HG03439 (cell line): Measurements from ENCODE around the gene SH3PXD2B.
"Not testable (repeated sequence)": the region's sequence is repeated elsewhere in the genome, so short reads cannot be mapped to it uniquely, and the experiment has no call there.

Experiments
- ATAC-seq: cut with Tn5 transposase; IDR thresholded peaks from one replicate; pipeline ENCODE4 v1.9.1; 2021; ENCODE audit warnings: mild to moderate bottlenecking, moderate library complexity; ENCODE audit not compliant: unreplicated experiment

SH3PXD2B gene

DNA sequence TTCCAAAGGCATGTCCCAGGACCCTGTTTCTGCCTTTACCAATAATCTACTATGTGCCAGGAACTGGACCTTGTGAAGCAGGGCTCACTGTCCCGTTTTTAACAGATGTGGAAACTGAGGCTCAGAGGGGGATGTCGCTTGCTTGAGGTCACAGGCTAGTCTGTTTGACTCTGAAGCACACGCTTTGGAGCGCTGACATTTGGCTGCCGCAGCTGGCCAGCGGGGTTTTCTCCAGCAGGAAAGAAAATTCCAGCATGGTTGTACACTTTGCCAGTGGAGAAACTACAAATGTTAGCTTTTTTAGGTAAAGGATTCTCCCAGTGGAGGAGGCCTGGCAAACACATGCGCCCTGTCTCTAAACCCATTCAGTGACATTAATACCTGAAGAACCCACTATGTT is 50.5 kb downstream of the SH3PXD2B start:
- ATAC-seq = no peak

DNA sequence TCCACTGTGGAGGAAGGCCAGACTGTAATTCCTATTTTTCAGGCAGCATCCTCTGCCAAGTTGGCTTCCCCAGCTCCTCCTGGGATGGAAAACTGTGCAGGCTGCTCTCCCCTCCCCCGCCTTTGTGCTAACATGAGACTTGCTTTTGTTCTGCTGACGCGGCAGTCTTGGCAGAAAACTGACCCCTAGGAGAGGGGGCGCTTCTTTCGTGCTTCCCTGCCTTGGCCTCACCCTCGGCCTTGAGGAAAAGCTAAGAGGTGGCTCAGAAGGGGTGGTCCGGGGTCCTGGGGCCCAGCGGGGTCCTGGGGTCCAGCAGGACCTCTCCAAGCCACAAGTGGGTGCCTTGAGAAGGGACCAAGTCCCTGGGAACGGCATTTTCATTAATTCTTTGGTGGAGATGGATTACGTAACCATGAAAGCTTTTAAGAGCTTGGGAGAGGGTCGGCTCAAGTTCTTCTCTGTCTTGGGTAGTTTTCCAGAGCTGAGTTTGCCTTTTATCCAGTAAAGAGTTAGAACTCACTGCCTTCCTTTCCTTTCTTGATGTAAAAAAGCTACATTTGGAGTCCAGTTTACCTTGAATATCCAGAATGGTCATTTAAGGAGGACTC is 51.0 kb downstream of the SH3PXD2B start:
- no peak for ATAC-seq

DNA sequence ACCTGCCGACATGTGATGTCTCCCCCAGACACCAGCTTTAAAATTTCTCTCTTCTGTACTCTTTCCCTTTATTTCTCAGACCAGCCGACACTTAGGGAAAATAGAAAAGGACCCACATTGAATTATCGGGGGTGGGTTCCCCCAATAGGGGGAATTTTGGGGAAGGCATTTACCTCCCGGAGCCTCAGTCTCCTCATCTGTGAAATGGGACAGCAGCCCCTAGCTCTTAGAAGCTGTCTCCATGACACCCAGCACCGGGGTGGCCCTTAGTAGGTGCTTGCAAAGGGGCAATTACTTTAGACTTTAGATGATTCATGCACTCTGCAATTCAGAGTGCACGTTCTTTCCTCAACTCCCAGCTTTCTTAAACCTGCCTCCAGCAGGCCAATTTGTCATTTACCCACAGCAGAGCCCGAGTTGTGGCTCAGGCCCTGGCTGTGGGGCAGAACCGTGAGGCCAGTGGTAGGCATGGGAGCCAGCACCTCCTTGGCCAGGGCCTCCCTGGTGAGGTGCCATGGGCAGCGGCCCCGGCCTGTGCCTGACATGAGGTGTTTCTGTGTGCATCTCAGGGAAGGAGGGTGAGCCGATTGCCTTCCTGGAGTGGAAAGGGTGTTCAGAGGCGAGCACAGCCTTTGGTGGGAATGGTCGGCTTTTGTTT is 51.7 kb downstream of the SH3PXD2B start:
- no peak for ATAC-seq

DNA sequence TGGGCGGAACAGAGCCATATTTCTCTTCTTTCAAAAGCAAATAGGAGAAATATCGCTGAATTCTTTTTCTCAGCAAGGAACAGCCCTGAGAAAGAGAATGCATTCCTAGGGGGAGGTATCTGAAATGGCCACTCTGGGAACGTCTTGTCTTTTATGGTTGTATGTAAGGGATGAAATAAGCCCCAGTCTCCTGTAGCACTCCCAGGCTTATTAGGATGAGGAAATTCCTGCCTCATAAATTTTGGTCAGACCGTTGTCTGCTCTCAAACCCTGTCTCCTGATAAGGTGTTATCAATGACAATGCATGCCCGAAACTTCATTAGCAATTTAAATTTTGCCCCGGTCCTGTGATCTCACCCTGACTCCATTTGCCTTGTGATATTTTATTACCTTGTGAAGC is 52.3 kb downstream of the SH3PXD2B start:
- not testable (repeated sequence) for ATAC-seq

DNA sequence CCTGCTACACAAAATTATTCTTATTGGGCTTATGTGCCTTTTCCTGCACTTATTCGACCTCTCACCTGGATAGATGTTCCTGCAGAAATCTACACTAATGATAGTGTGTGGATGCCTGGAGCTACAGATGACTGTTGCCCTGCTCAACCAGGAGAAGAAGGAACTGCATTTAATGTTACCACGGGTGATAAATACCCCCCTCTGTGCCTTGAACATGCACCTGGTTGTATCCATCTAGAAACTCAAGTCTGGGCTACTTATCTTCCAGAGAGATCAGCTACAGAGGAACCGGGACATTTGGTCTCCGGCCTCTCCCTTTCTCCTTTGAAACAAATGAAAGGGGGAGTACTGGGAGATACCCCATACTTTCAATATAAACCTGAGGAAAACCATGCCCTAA is 54.5 kb downstream of the SH3PXD2B start:
- no peak for ATAC-seq

DNA sequence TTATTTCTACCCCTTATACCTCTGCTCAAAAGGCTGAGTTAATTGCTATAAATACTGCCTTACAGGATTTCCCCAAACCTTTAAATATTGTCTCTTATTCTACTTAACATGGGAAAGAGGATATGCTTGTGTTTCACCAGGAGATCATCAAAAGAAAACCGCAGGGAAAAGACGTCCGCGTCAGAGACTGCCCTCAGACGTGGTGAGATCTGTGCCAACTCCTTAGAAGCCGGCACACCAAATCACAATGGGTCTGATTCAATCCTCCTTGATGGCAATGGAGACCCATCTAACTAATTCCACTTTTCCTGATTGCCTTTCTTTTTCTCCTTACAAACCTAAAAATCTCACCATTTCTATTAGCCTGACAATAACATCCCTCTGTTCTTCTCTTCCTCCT is 55.0 kb downstream of the SH3PXD2B start:
- ATAC-seq = no peak

DNA sequence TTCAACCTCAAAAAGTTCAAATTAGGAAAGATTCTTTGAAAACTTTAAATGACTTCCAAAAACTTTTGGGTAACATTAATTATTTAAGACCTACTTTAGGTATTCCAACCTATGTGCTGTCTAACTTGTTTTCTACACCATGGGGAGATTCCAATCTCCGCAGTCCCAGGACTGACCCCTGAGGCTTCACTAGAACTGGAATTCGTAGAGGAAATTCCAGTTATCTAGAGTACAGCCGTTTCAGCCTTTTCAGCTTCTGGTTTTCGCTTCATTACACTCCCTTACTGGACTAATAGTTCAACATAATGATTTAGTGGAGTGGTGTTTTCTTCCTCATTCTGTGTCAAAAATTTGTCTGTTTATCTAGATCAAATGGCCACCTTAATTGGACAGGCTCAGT is 55.7 kb downstream of the SH3PXD2B start:
- ATAC-seq = not testable (repeated sequence)

DNA sequence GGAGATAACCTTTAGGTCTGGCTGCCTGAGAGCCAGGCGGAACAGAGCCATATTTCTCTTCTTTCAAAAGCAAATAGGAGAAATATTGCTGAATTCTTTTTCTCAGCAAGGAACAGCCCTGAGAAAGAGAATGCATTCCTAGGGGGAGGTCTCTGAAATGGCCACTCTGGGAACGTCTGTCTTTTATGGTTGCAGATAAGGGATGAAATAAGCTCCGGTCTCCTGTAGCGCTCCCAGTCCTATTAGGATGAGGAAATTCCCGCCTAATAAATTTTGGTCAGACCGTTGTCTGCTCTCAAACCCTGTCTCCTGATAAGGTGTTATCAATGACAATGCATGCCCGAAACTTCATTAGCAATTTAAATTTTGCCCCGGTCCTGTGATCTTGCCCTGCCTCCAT is 57.3 kb downstream of the SH3PXD2B start:
- not testable (repeated sequence) for ATAC-seq

DNA sequence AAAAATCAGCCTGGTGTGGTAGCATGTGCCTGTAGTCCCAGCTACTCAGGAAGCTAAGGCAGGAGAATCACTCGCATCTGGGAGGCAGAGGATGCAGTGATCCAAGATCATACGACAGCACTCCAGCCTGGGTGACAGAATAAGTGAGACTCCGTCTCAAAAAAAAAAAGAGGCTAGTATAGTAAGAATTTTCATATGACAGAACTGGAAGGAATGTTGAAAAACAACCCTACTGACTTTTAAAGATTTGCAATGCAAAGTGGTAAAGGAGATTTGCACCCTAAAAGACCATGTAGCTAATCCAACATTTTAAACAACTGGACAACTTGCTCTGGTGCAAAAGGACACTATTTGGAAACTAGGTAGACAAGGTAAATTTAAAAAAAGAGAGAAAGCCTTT is 58.1 kb downstream of the SH3PXD2B start:
- ATAC-seq = no peak

DNA sequence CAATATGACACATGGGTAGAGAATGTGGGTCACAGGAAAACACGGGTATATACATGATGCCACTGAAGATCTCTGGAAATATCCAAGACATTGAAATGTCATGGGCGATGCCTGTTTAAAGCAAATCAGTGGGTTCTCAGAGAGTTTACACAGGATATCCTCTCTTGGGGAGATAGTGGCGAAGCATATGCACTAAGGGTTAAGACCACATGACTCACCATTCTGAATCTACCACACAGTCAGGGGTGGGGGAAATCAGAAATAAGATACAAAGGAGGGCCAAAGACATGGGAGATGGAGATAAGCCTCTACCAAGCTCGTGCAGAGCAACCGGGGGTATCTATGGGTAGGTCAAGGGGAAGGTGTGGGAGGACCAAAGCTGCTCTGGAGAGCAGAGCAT is 58.8 kb downstream of the SH3PXD2B start:
- ATAC-seq = no peak

DNA sequence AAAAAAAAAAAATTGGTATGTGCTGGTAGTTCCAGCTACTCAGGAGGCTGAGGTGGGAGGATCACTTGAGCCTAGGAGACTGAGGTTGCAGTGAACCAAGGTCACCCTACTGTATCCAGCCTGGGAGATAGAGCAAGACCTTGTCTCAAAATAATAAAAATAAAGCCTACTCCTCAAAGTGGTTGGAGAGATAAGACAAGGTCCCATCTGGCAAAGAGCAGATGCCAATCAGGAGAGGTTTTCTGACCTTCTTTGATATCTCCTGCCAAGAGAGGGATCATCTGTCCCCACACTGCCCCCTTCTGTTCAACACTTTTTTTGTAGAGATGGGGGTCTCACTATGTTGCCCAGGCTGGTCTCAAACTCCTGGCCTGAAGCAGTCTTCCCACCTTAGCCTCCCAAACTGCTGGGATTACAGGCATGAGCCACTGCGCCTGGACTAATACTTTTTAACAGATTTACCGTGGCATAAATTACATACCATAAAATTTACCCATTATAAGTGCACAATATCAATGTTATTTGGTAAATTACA is 64.7 kb downstream of the SH3PXD2B start:
- ATAC-seq = no peak

DNA sequence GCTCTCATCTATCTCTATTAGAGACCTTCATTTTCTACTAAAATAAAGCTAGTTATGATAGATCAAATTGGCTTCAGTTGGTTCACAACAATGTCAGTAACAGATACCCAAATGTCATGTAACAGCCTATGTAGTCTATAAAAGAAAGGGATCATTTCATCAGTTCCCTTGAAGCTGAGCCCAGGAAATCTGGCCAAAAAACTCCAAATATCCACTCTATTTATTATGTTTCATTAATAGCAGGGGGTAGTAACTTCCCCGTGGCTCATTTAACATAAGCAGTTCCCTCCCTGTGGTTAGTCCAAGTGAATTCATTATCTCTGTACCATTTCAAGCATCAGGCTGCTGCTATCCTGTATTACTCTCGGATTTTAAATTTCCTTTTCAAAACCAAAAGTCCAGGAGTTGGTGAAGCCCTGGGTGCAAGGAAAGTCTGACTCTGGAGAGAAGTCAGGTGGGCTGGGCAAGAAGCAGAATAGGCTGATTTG is 66.0 kb downstream of the SH3PXD2B start:
- ATAC-seq = no peak

DNA sequence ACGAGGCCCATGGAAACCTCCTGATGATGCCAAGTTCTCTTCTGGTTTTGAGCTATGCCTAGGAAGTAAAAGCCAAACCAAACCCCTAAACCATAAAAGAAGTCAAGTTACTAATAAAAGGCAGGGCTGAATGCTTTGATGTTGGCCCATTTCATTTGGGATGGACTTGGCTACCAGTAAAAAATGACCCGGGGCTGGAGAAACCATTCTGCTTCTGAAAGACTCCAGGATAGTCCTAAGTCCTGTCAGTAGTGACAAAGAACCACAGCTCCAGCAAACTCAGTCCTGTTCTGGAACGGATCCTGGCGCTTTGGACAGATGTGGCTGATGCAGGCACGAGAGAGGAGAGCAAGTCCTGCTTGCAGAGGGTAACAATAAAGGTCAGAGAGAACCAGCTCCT is 68.6 kb downstream of the SH3PXD2B start:
- ATAC-seq = no peak

DNA sequence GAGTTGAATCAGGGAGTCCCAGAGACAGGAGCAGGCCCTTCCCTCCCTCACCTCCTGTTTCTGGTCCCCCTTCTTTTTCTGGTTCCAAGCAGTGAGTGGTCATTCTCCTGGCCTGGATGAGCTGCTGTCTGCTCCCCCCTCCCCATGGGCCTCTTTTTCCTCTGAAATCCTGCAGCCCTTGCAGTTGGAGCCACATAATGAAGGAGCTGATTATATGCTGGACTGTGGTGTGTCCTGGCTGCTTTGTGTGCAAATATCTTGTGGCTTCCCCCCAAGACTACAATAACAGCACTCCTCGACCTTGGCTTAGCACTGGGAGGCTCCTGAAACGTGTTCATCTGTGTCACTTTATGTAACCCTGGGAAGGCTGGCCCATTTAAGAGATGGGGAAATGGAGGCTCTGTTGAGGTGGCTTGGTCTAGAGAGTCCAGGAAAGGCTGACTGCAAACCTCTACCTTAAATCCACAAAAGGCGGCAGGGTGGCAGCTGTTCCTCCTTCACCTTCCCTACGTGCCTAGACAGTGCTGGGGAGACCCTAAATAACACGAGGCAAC is 69.2 kb downstream of the SH3PXD2B start:
- no peak for ATAC-seq

DNA sequence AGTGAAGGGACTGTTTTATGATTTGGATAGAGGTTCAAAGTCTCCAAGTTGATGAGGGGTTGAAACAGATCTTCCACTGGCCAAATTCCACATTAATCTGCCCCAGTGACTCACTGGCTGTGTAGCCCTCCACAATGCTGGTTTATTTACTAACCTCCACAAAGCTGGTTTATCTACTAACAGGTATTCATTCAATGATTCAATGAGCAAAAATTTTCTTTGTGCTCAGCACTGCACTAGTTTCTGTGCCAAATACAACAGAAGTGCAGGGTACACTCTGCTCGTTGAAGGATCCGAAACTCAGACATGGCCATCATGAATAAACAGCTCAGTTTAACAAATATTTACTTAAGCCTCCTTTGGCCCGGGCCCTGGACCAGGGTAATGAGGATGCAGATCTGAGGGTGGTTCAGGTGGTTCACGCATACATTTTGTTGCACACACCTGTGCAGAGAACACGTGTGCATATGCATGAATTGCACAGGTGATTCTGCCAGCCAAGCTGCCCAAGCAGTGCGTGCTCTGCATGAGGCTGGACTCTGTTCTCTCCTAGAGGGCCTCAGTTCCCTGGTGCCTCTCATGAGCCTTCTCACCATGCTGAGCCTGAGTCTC is 71.0 kb downstream of the SH3PXD2B start:
- ATAC-seq = no peak

DNA sequence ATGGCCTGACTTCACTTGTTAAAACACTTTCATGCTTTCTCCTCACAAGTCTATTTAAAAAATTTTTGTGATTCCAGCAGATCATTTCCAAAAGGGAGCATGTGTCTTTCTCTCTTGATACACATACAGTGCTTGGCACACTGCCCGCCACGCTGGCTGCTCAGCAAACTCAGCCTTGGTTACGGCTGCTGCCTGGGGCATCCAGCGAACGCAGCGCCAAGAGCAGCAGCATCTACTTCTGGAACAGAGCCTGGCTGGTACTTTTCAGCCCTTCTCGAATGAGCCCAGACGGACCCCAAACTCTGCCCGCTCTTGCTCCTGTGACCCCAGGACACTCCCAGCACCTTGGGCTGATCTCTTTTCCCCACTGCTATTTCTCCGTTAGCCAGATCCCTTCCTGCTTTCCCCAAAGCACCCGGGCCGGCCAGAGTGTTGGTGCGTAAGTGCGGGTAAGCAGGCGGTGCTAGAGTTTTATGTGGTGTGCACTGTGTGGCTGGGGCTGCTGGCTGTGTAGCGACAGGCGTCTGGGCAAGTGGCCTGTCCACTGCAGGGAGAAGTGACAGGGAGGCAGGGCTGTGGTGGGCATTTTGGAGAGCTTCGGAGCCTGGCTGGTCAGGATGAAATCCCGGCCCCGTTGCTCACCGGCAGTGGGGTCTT is 73.2 kb downstream of the SH3PXD2B start:
- ATAC-seq = no peak

DNA sequence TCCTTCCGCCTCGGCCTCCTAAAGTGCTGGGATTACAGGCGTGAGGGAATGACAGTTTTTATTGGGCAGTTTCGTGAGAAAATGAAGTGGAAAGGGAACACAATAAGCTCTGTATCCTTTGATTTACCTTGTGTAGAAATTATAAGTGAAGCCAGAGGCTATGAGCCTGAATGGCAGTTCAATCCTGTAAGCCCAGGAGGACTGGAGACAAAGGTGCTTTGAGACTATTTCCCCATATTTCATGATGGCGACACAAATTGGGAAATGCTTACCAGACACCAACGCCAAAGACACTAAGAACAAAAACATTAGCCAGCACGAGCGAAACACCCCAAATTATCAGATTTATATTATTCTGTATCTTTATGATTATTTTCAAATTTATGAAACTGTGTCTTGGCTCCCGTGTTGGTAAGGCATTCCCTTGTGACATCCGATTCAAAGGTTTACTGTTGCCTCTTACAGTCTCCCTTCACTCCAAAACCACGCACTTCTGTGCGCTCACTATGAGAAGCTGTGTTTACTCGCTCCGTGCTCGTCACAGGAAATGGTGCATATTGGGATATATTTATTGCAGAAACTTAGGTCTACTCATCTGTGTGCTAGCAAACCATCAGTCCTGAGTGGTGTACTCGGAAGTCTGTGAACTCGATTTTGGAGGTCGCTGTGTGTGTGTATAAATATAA is 73.9 kb downstream of the SH3PXD2B start:
- no peak for ATAC-seq

DNA sequence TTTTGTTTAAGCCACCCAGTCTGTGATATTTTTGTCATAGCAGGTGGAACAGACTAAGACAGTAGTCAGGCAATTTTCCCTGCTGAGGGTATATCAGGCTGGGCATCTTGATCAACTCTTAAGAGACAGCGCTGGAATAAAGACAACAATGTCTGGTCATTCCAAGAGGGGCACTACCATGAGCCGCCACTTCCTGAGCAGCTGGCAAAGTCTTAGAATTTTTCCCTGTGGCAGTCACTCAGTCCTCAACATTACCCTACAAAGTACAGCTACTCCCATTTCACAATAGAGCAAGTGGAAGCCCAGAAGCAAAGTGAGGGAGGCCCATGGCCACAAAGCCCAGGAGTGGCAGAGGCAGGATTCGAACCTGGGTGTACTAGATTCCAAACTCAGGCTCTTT is 74.8 kb downstream of the SH3PXD2B start:
- no peak for ATAC-seq

DNA sequence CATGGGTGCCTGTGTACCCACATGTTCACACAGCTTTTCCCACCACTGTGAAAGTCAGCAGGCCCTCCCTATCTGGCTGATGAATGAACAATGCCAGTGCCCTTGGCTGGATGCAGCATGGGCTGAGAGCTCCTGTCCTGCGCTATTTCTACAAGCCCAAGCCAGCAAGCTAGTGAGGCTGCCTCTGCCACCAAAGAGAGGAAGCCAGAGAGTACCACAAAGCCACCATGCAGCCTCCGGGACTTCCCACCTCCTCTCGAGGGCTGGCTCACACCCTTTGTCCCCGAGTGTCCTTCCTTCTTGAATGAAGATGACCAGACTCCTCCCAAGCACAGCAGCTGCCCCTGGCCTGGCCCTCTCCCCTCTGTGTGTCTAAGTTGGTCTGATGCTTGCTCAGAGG is 76.5 kb downstream of the SH3PXD2B start:
- no peak for ATAC-seq

DNA sequence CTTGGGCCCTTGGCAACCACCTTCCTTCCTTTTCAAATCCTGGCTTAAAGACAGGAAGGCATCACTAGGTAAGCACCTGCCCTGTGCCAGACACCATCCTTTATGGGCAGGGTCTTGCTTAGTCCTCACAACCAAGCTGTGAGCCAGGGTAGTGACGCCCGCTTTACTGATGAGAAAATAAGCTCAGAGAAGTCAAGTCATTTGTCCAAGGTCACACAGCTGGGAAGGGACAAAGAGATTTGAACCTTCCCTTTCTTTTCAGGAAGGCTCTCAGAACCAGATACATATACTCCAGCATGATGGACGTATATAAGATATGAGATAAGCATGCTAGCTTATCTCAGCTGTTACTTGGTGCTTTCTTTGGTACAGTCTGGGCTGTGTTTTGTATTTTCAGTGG is 76.9 kb downstream of the SH3PXD2B start:
- no peak for ATAC-seq

DNA sequence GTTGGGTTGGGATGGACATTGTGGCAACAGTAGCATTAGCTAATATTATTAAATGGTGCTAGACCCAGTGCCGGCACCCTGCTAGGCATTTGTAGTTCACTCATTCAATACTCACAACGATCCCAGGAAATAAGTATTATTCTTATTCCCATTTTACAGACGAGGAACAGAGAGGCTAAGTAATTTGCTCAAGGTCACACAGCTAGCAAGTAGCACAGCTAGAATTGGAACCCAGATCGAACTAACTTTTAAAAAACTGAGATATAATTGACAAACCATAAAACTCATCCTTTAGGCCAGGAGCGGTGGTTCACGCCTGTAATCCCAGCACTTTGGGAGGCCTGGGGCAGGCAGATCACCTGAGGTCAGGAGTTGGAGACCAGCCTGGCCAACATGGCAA is 79.5 kb downstream of the SH3PXD2B start:
- no peak for ATAC-seq
